HEK293T (cell line): ENCODE measurements around the gene REEP3.

Experiments
- ARNT ChIP-seq: fragments of 450-650 bp; IDR thresholded peaks from 2 replicates; pipeline ENCODE4 v1.6.1; 2017; ENCODE audit warnings: mild to moderate bottlenecking
- BHLHE40 ChIP-seq: fragments of 450-650 bp; IDR thresholded peaks from 2 replicates; pipeline ENCODE4 v1.6.1; 2016; ENCODE audit warnings: mild to moderate bottlenecking, moderate library complexity, borderline replicate concordance
- CTBP1 ChIP-seq: fragments of 450-650 bp; IDR thresholded peaks from 2 replicates; pipeline ENCODE4 v1.6.1; 2016; ENCODE audit warnings: borderline replicate concordance
- ELF4 ChIP-seq: fragments of 450-650 bp; IDR thresholded peaks from 2 replicates; pipeline ENCODE4 v1.6.1; 2017; ENCODE audit warnings: antibody characterized with exemption
- FOXA1 ChIP-seq: fragments of 450-650 bp; IDR thresholded peaks from 2 replicates; pipeline ENCODE4 v1.6.1; 2016; ENCODE audit warnings: mild to moderate bottlenecking
- FOXK2 ChIP-seq: fragments of 450-650 bp; IDR thresholded peaks from 2 replicates; pipeline ENCODE4 v1.6.1; 2016; ENCODE audit warnings: mild to moderate bottlenecking
- FOXM1 ChIP-seq: fragments of 450-650 bp; IDR thresholded peaks from 2 replicates; pipeline ENCODE4 v1.6.1; 2017; ENCODE audit warnings: mild to moderate bottlenecking, borderline replicate concordance
- HDGF ChIP-seq: fragments of 450-650 bp; IDR thresholded peaks from 2 replicates; pipeline ENCODE4 v1.6.1; 2017; ENCODE audit warnings: antibody characterized with exemption, borderline replicate concordance
- LEF1 ChIP-seq: fragments of 450-650 bp; IDR thresholded peaks from 2 replicates; pipeline ENCODE4 v1.6.1; 2017; ENCODE audit warnings: mild to moderate bottlenecking, borderline replicate concordance
- NFRKB ChIP-seq: fragments of 450-650 bp; IDR thresholded peaks from 2 replicates; pipeline ENCODE4 v1.6.1; 2016; ENCODE audit warnings: mild to moderate bottlenecking, moderate library complexity
- PKNOX1 ChIP-seq: fragments of 450-650 bp; IDR thresholded peaks from 2 replicates; pipeline ENCODE4 v1.6.1; 2016
- SP1 ChIP-seq: fragments of 450-650 bp; IDR thresholded peaks from 2 replicates; pipeline ENCODE4 v1.6.1; 2017
- SUZ12 ChIP-seq: fragments of 450-650 bp; IDR thresholded peaks from 2 replicates; pipeline ENCODE4 v1.6.1; 2016; ENCODE audit warnings: mild to moderate bottlenecking
- ZNF384 ChIP-seq: fragments of 450-650 bp; IDR thresholded peaks from 2 replicates; pipeline ENCODE4 v1.6.1; 2016

- TF ChIP-seq FOXM1: no peak
- no peak for TF ChIP-seq SP1
- TF ChIP-seq PKNOX1: no peak
- TF ChIP-seq CTBP1: no peak
- TF ChIP-seq SUZ12: no peak
- no peak for TF ChIP-seq NFRKB
- TF ChIP-seq BHLHE40: no peak
- TF ChIP-seq FOXK2: no peak
- TF ChIP-seq FOXA1: no peak
- no peak for TF ChIP-seq HDGF
- no peak for TF ChIP-seq ZNF384
- no peak for TF ChIP-seq LEF1
- no peak for TF ChIP-seq ELF4
- TF ChIP-seq ARNT: no peak
Observed at GRCh38 chr10:63595072-63595471, 73.9 kb downstream of the REEP3 start.
